GM10248 (cell line): ENCODE results near the gene COL19A1.
"Not testable (repeated sequence)": the region's sequence is repeated elsewhere in the genome, so short reads cannot be mapped to it uniquely, and the experiment has no call there.

Experiments used
- CTCF ChIA-PET: fragments of 300-600 bp; sonication (Branson Sonifier 250); formaldehyde crosslinking; extraction: SDS; loops from one replicate; lab custom pipeline; 2021; ENCODE audit warnings: antibody characterized with exemption; lab: Yijun Ruan, JAX
- POLR2A ChIA-PET: fragments of 350-650 bp; sonication (Branson Sonifier 250); formaldehyde crosslinking; extraction: SDS; loops from one replicate; lab custom pipeline; 2020; ENCODE audit warnings: antibody characterized with exemption; lab: Yijun Ruan, JAX
- DNase-seq: peaks from one replicate; pipeline ENCODE4 v3.0.0; 2012; ENCODE audit errors: extremely low spot score
- CTCF ChIP-seq: IDR thresholded peaks from 2 replicates; pipeline ENCODE4 v1.5.1; 2012; ENCODE audit warnings: mild to moderate bottlenecking, low read depth; ENCODE audit errors: extremely low read depth, missing control alignments, control extremely low read depth

The COL19A1 gene

GRCh38 chr6:69888482-69889233, 22.3 kb downstream of the COL19A1 start:
- CTCF ChIA-PET = interaction anchor here (1.6 to 1.7 kb wide), 2 partner anchors 12 to 15 kb away, joined by 3 to 4 read pairs; no protein-coding TSS in a partner anchor
- DNase-seq = no peak
- no peak for TF ChIP-seq CTCF
- POLR2A ChIA-PET = no interaction called here

GRCh38 chr6:69889234-69889974, 23.0 kb downstream of the COL19A1 start:
- CTCF ChIA-PET = interaction anchor here (1.6 to 1.7 kb wide), 3 partner anchors 13 to 16 kb away, joined by 3 to 5 read pairs (median 4); no protein-coding TSS in a partner anchor
- DNase-seq, POLR2A ChIA-PET: not testable (repeated sequence)

DNA sequence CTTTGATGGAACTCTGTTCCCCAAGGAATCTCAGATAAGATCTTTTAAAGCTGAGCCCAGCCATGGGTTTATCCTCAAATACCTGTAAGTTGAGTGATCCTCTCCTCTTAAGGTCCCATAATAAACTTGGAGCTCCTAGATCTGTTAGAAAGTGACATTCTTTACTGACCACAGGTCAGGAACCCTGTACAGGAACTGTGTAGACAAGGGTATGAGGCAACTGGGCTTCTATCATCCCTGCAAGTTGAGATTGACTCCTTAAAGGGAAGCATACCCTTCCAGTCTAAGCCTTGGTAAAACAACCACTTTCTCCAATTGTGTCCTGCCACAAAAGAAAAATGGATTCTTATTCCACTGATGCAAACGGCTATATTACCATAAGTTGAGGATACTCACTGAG, 26.2 kb downstream of the COL19A1 start:
- DNase-seq, POLR2A ChIA-PET: not testable (repeated sequence)
- CTCF ChIA-PET = interaction anchor here (1.0 to 1.9 kb wide), 5 partner anchors 9 to 18 kb away, joined by 3 to 5 read pairs (median 3); no protein-coding TSS in a partner anchor

GRCh38 chr6:69893266-69893665, 26.9 kb downstream of the COL19A1 start:
- DNase-seq, POLR2A ChIA-PET: not testable (repeated sequence)
- CTCF ChIA-PET = interaction anchor here (1.1 to 1.9 kb wide), 4 partner anchors 8 to 17 kb away, joined by 3 to 5 read pairs (median 4); no protein-coding TSS in a partner anchor

DNA sequence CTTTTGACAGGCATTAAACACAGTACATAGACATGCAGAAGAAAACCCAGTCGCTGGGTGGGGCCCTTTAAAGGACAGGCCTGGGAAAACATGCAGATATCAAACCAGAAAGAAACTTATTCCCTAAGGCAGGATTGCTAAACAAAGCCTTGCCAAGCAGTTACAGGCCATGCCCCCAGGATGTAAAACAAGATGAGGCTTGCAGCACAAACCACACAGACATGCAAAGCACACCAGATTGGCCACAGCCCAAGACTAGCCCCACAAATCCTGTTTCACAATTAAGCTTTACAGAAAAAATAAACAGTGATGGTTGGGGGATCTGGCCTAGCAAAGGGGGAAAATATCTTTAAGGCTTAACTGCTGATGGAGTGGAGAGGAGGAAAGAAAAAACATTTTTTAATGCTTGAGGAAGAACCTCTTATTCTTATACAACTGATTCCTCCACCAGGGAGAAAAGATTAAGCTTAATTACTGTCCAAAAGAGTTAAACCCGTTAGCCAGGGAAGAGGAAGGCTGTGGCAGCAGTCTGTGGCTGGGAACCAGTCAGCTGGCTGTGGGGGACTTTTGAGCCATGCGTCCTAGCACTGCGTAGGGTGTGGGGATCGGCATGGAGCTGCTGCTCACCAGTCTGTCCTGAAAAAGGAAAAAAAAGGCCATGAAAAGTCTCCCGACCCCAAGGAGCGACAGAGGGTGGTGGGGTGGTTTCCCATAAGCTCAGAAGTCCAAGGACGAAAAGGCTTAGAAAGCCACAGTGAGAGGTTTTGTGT, 28.4 kb downstream of the COL19A1 start:
- DNase-seq = no peak
- no peak for TF ChIP-seq CTCF
- POLR2A ChIA-PET = no interaction called here
- CTCF ChIA-PET = interaction anchor here (0.8 to 4.0 kb wide), 6 partner anchors 12 to 98 kb away, joined by 3 to 27 read pairs (median 4); partner anchors contain the start of gene LMBRD1

GRCh38 chr6:69895396-69895795, 29.0 kb downstream of the COL19A1 start:
- DNase-seq = no peak
- TF ChIP-seq CTCF = no peak
- ChIA-PET CTCF (interaction anchor here (0.8 to 4.0 kb wide), 5 partner anchors 12 to 99 kb away, joined by 3 to 27 read pairs (median 3); partner anchors contain the start of gene LMBRD1), POLR2A (no interaction called here)

GRCh38 chr6:69900869-69901268, 34.5 kb downstream of the COL19A1 start:
- POLR2A ChIA-PET = no interaction called here
- CTCF ChIA-PET = interaction anchor here (1.1 to 1.6 kb wide), 2 partner anchors 8 to 265 kb away, joined by 3 to 4 read pairs; no protein-coding TSS in a partner anchor
- no peak for TF ChIP-seq CTCF
- no peak for DNase-seq
